Right cardiac atrium (tissue), 5 donors: ENCODE data around the gene NUP42. TPM values are rescaled to one million over a fixed set of nuclear protein-coding genes. Genes with fewer than 3 reads are reported as not detected.

Source experiments
- ATAC-seq, 2 donors: fragments of 200-7000 bp; cut with Tn5 transposase; one replicate each; pipeline versions ENCODE4 v1.8.0 to v1.9.1; 2020; ENCODE audit warnings: moderate library complexity in 2 of 2, mild to moderate bottlenecking in 1 of 2
- DNase-seq, 3 donors: peaks; one replicate each; pipeline ENCODE4 v3.0.0-alpha.2; 2020
- H3K27ac ChIP-seq: one replicate; pipeline ENCODE4 v1.5.1; 2013; ENCODE audit warnings: mild to moderate bottlenecking, low read length, control low read depth, moderate library complexity
- H3K27me3 ChIP-seq: one replicate; pipeline ENCODE4 v1.6.1; 2013; ENCODE audit not compliant: control insufficient read depth, insufficient read depth
- H3K4me1 ChIP-seq: one replicate; pipeline ENCODE4 v1.6.1; 2013; ENCODE audit warnings: low read length; ENCODE audit not compliant: control insufficient read depth, insufficient read depth
- H3K4me3 ChIP-seq: one replicate; pipeline ENCODE4 v1.5.1; 2013; ENCODE audit warnings: low read length, control low read depth
- H3K9me3 ChIP-seq: one replicate; pipeline ENCODE4 v1.6.1; 2013; ENCODE audit warnings: low read length; ENCODE audit not compliant: control insufficient read depth
- intact Hi-C, 4 donors: fragments of 100-400 bp; cut with DNase I; formaldehyde crosslinking; loops; one replicate each; pipeline versions ENCODE4 v1.11.0 to v1.14.0; 2022 to 2023
- polyA plus RNA-seq: library from polyadenylated mRNA; stranded (reverse); fragments of 200-250 nt; gene quantifications from one replicate; pipeline ENCODE4 v1.2.3, GENCODE V29; 2013
- total RNA-seq, 4 donors: library from RNA; stranded (reverse); fragmentation: NEBNext Ultra II Directional; extraction: Animal tissue kit (Norgen Biotek cat#: 25700); gene quantifications; one replicate each; pipeline ENCODE4 v1.2.1, GENCODE V29; 2021
- donor health status: healthy with polysubstance abuse.
- donor health status: DM: no; HTN: yes; CAD: no.
- donor health status: DM: no; HTN: no; CAD: no.
- donor health status: DM: no; HTN: yes; CAD: no; lungs with severe emphysema.
- donor health status: DM: yes; HTN: yes; CAD: no.

Gene NUP42
- total and polyA plus RNA-seq, 5 donors = 19.4 to 24.7 (median 22.1) TPM

- Histone ChIP-seq H3K4me3 (no peak overlapping the region), H3K27me3 (no peaks in the 10 kb centered on the region), H3K9me3 (no peaks in the 10 kb centered on the region), H3K27ac (no peak overlapping the region), H3K4me1 (no peaks in the 10 kb centered on the region)
- ATAC-seq (no peak), DNase-seq (no peak)
- intact Hi-C loops = loop anchor here in 2 of 4 donors (10.0 kb wide), 1 partner anchor 55 kb away; no protein-coding TSS in a partner anchor
Observed at GRCh38 chr7:23249486-23249885, 67.6 kb downstream of the NUP42 start.

Other genes with a start within 250 kb of the NUP42 start
- 10 to 100 TPM; 32.8 to 47.3 (median 36.3) TPM for gene HYCC1, start 167.9 kb upstream of the NUP42 start, total RNA-seq
- 7.7 TPM for gene HYCC1, start 167.9 kb upstream of the NUP42 start, polyA plus RNA-seq
- 100 to 1,000 TPM in 1 of 4 donors, 10 to 100 TPM in 3; 68.8 to 106 (median 83.2) TPM for gene KLHL7, start 76.3 kb upstream of the NUP42 start, total RNA-seq
- gene KLHL7, start 76.3 kb upstream of the NUP42 start, polyA plus RNA-seq = 61.7 TPM
- gene GPNMB, start 64.7 kb downstream of the NUP42 start, total RNA-seq = 100 to 1,000 TPM; 130 to 246 (median 191) TPM
- gene GPNMB, start 64.7 kb downstream of the NUP42 start, polyA plus RNA-seq = 113 TPM
- 10 to 100 TPM; 64.6 to 80.7 (median 70.2) TPM for gene MALSU1, start 117.3 kb downstream of the NUP42 start, total RNA-seq
- gene MALSU1, start 117.3 kb downstream of the NUP42 start, polyA plus RNA-seq = 68.4 TPM